ENCODE results near the gene SEMA4A. TPM values are rescaled to one million over a fixed set of nuclear protein-coding genes. Genes with fewer than 3 reads are reported as not detected.

The SEMA4A gene
- total and polyA plus RNA-seq, 2 of the 8 experiments (the other 6 are each of a cell fraction or from before 2014, with no cell fraction given) = 7.3 to 10.6 TPM

GRCh38 chr1:156191292-156191964 is 38.0 kb downstream of the SEMA4A start:
- DNase-seq (ENCODE audit: low read depth in 1 of 2, low spot score in 2 of 2) (no peak), FAIRE-seq (no peak)
- Histone ChIP-seq H4K8ac (ENCODE audit: extremely low read depth, insufficient read depth, low read length) (no peak overlapping the region), H4K5ac (ENCODE audit: insufficient read length, low read depth, low read length) (no peak overlapping the region), H2AK5ac (ENCODE audit: low read depth, low read length) (no peak overlapping the region), H2BK15ac (ENCODE audit: low read length) (no peak overlapping the region), H3K23ac (ENCODE audit: insufficient read length) (no peak overlapping the region), H4K91ac (replicated peaks; ENCODE audit: insufficient read length, low read length) (no peak overlapping the region), H3K27me3 (replicated peaks in 1 of 4; ENCODE audit: control insufficient read depth in 3 of 4, extremely low read depth in 1 of 4, insufficient read depth in 3 of 4, low read length in 3 of 4) (no peaks in the 10 kb centered on the region), H2BK5ac (ENCODE audit: low read depth, low read length) (no peak overlapping the region), H3K4me2 (ENCODE audit: insufficient read depth in 1 of 2, low read depth in 2 of 2, low read length in 2 of 2) (no peak overlapping the region), H3K9me3 (ENCODE audit: insufficient read depth in 2 of 2, low read depth in 1 of 2, low read length in 1 of 2) (peaks cover 11 to 13% of the 10 kb centered on the region in 2 experiments), H3K9ac (replicated peaks in 1 of 4; ENCODE audit: extremely low read depth in 1 of 4, low read depth in 3 of 4, low read length in 3 of 4) (no peak overlapping the region), H3K14ac (ENCODE audit: insufficient read length) (no peak overlapping the region), H3K4me1 (replicated peaks in 1 of 4; ENCODE audit: control insufficient read depth in 3 of 4, insufficient read depth in 4 of 4, low read length in 3 of 4) (peaks cover under 1 to 11% (median 4%) of the 10 kb centered on the region in 4 experiments; a peak in 5 of 7 replicates), H4K20me1 (replicated peaks in 1 of 2; ENCODE audit: control insufficient read depth in 1 of 2, insufficient read depth in 2 of 2, low read length in 2 of 2) (peaks cover 0 to 5% of the 10 kb centered on the region in 2 experiments), H2BK120ac (replicated peaks; ENCODE audit: low read depth, low read length) (no peak overlapping the region), H3K56ac (replicated peaks; ENCODE audit: insufficient read length, low read depth, low read length) (no peak overlapping the region), H3K18ac (ENCODE audit: extremely low read depth, low read length) (no peak overlapping the region), H3K27ac (ENCODE audit: low read depth, low read length) (no peak overlapping the region), H3K4ac (replicated peaks; ENCODE audit: insufficient read length, low read depth, low read length) (no peak overlapping the region), H3K23me2 (ENCODE audit: low read depth, low read length) (peaks cover 6% of the 10 kb centered on the region; the same call in 1 of the 2 replicates), H2BK20ac (ENCODE audit: low read length) (no peak overlapping the region), H3K79me1 (ENCODE audit: low read depth, low read length) (peaks cover 12% of the 10 kb centered on the region), H3K79me2 (ENCODE audit: control insufficient read depth in 1 of 2, insufficient read depth in 2 of 2, low read length in 2 of 2) (peaks cover 7 to 22% of the 10 kb centered on the region in 2 experiments), H3K36me3 (ENCODE audit: control insufficient read depth in 2 of 4, insufficient read depth in 4 of 4, low read length in 3 of 4) (peaks cover 0 to 8% (median 1%) of the 10 kb centered on the region in 4 experiments; a peak in 4 of 8 replicates), H3K4me3 (ENCODE audit: extremely low read depth in 1 of 4, insufficient read depth in 2 of 4, low read depth in 3 of 4, low read length in 4 of 4) (no peak overlapping the region), H2AFZ (ENCODE audit: low read length) (no peak overlapping the region), H2BK12ac (ENCODE audit: low read depth, low read length) (no peak overlapping the region)
- ChIA-PET POLR2A (ENCODE audit: partially characterized antibody) (interaction anchor here (0.8 to 4.1 kb wide), 4 partner anchors 11 to 41 kb away, joined by 3 to 27 read pairs (median 12); partner anchors contain the start of gene PMF1), CTCF (ENCODE audit: partially characterized antibody) (interaction anchor here (0.6 to 5.1 kb wide), 7 partner anchors 8 to 102 kb away, joined by 3 to 27 read pairs (median 3); no protein-coding TSS in a partner anchor)
- WGBS, 2 experiments (ENCODE audit: extremely low coverage in 1 of 2, insufficient coverage in 1 of 2, insufficient read length in 1 of 2, insufficient replicate concordance in 2 of 2, low coverage in 1 of 2, low lambda C conversion rate in 2 of 2, missing lambda C conversion rate in 1 of 2) = 96% methylated on average over 4 of the region's 4 CpGs; no CpG with 5 or more reads in 1 of the 2 experiments
- TF ChIP-seq GTF2F1 (IDR thresholded peaks at IDR 0.05; ENCODE audit: borderline replicate concordance, low read depth, low read length) = no peak
- TF ChIP-seq MAX (IDR thresholded peaks at IDR 0.05) = no peak
- no peak for TF ChIP-seq ATF2 (IDR thresholded peaks at IDR 0.05; ENCODE audit: low read length)
- no peak for TF ChIP-seq RNF2 (IDR thresholded peaks at IDR 0.05; ENCODE audit: borderline replicate concordance, low read depth, low read length, missing control alignments, poor library complexity, severe bottlenecking)
- TF ChIP-seq TAF7 (optimal IDR thresholded peaks at IDR 0.05; ENCODE audit: borderline replicate concordance, low read depth, low read length) = no peak
- no peak for TF ChIP-seq GABPA (IDR thresholded peaks at IDR 0.05; ENCODE audit: borderline replicate concordance, insufficient read depth, low read length)
- no peak for TF ChIP-seq SUZ12 (IDR thresholded peaks at IDR 0.05; ENCODE audit: low read length)
- no peak for TF ChIP-seq RAD21 (IDR thresholded peaks at IDR 0.05 in 1 of 2, conservative IDR thresholded peaks at IDR 0.05 in 1 of 2; ENCODE audit: low read depth in 2 of 2, low read length in 2 of 2)
